Skeletal muscle satellite cell (primary cell): ENCODE results near the gene CSN3. TPM values are rescaled to one million over a fixed set of nuclear protein-coding genes. Genes with fewer than 3 reads are reported as not detected.
"Not testable (repeated sequence)": the region's sequence is repeated elsewhere in the genome, so short reads cannot be mapped to it uniquely, and the experiment has no call there.

Source experiments
- H3K27me3 ChIP-seq: 2 replicates; pipeline ENCODE4 v1.7.0; 2013; ENCODE audit warnings: low read length; ENCODE audit not compliant: control insufficient read depth, insufficient read depth
- H3K36me3 ChIP-seq: 2 replicates; pipeline ENCODE4 v1.7.0; 2013; ENCODE audit warnings: mild to moderate bottlenecking, control low read depth, low read length; ENCODE audit not compliant: insufficient read depth
- H3K4me1 ChIP-seq: 2 replicates; pipeline ENCODE4 v1.7.0; 2013; ENCODE audit warnings: low read length; ENCODE audit not compliant: control insufficient read depth, insufficient read depth
- H3K4me2 ChIP-seq: 2 replicates; pipeline ENCODE4 v1.7.0; 2013; ENCODE audit warnings: mild to moderate bottlenecking, low read length
- H3K4me3 ChIP-seq: 2 replicates; pipeline ENCODE4 v1.7.0; 2013; ENCODE audit warnings: low read length
- H3K9ac ChIP-seq: 2 replicates; pipeline ENCODE4 v1.7.0; 2013; ENCODE audit warnings: mild to moderate bottlenecking, low read depth, low read length, moderate library complexity
- H3K9me3 ChIP-seq: replicated peaks from 2 replicates; pipeline ENCODE4 v1.7.0; 2013; ENCODE audit warnings: mild to moderate bottlenecking, control low read depth, low read length
- total RNA-seq: library from RNA; depleted of rRNA; stranded (reverse); fragments of >200 nt; gene quantifications from 2 replicates; pipeline ENCODE4 v1.2.3, GENCODE V29; 2012; rRNA removed

Gene CSN3, protein sequence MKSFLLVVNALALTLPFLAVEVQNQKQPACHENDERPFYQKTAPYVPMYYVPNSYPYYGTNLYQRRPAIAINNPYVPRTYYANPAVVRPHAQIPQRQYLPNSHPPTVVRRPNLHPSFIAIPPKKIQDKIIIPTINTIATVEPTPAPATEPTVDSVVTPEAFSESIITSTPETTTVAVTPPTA
- not detected in 2 replicates for total RNA-seq

DNA sequence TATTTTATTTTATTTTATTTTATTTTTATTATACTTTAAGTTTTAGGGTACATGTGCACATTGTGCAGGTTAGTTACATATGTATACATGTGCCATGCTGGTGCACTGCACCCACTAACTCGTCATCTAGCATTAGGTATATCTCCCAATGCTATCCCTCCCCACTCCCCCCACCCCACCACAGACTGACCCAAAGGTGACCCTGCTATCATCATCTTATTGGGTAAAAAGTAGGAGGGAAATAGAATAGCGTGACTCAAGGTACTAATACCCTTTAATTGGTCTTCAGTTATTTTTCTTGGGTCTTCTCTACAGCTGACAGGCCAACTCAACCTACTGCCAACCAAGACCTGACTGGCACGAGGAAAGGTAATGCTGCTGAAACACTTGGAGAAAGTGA lies at the start of gene CSN3:
TSS of gene CSN3 (plus strand) at position 301 of the 400 bp plus-strand sequence. CDS start 2,223 bp downstream, outside the sequence.
- H3K9me3 ChIP-seq, H3K9ac ChIP-seq, H3K27me3 ChIP-seq, H3K36me3 ChIP-seq, H3K4me2 ChIP-seq, H3K4me3 ChIP-seq, H3K4me1 ChIP-seq: not testable (repeated sequence)

DNA sequence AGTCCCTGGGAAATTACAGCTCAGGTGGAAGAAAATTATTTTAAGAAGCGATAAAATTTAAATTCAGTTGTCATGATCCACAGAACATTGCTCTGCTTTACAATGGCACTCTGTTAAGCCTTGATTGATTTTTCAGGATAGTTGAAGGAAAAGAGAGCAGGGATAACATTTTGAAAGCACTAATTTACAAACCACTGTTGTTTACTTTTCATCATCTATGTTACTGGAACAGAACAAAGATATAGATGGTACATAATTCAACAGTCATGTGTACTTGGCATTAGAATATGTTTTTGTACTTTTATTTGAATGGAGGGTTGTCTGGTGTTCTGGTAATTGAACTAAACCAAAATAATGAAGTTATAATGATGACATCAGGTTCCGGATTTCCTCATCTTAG lies 49.5 kb upstream of the CSN3 start:
- no peaks in the 10 kb centered on the region for H3K4me1 ChIP-seq
- no peaks in the 10 kb centered on the region for H3K9me3 ChIP-seq
- H3K4me2 ChIP-seq = no peak overlapping the region
- H3K27me3 ChIP-seq = no peaks in the 10 kb centered on the region
- H3K4me3 ChIP-seq = no peak overlapping the region
- H3K36me3 ChIP-seq = no peaks in the 10 kb centered on the region
- no peak overlapping the region for H3K9ac ChIP-seq

DNA sequence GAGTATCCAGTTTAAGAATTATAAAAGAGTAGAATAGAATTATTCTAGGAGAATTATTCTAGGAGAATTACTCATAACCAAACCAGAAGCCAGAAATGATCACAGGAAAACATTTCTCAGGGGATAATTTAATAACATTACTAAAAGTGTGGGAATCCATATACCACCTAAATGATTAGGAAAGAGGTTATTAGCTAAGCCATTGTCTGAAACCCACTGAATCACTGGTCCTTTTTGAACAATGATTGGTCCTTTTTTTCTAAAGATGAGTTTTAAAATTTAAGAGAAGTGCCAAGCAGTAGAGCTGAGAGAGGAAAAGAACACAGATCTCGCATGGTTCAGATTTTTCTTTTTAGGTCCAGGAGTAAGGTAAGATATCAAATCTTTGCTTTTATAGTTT lies 47.0 kb upstream of the CSN3 start, which contains the start of gene ODAM:
TSS of gene ODAM (plus strand) at position 301 of the 400 bp plus-strand sequence. CDS start 819 bp downstream, outside the sequence.
- Histone ChIP-seq H3K36me3 (no peaks in the 10 kb centered on the region), H3K27me3 (no peaks in the 10 kb centered on the region), H3K9me3 (no peaks in the 10 kb centered on the region), H3K4me3 (no peak within 1 kb of the TSS), H3K4me1 (no peaks in the 10 kb centered on the region), H3K4me2 (no peak within 1 kb of the TSS), H3K9ac (no peak within 1 kb of the TSS)

DNA sequence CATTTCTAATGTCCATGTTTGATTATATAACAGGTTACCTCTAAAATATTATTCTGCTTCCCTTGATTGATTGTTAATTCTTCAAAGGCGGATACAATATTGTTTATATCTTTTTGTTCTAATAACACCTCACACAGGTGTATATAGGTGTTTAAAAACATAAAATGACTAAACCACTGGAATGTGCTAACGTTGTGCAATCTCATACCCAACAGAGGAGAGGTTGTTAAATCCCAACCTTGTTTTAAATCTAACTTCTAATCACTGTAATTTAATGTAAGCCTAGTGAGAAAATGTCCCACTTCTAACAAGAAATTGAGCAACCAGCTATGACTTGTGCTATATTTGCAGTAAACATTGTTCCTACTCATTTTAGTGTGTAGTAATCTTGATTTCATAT lies 45.5 kb upstream of the CSN3 start:
- H3K4me3 ChIP-seq = no peak overlapping the region
- no peaks in the 10 kb centered on the region for H3K27me3 ChIP-seq
- H3K4me2 ChIP-seq = no peak overlapping the region
- no peak overlapping the region for H3K9ac ChIP-seq
- no peaks in the 10 kb centered on the region for H3K9me3 ChIP-seq
- no peaks in the 10 kb centered on the region for H3K4me1 ChIP-seq
- no peaks in the 10 kb centered on the region for H3K36me3 ChIP-seq

DNA sequence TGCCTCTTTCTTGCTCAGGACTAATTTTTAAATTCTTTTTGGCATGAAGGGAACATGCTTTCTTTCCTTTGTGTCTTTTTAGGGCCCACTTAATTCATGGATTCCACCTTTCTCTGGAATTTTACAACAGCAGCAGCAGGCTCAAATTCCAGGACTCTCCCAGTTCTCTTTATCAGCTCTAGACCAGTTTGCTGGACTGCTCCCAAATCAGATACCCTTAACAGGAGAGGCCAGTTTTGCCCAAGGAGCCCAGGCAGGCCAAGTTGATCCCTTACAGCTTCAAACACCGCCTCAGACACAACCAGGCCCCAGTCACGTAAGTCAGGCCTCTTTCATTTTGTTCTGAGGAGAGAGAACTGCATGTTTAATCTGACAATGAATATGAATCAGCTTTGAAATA lies 44.6 kb upstream of the CSN3 start:
- H3K4me1 ChIP-seq = no peaks in the 10 kb centered on the region
- H3K9me3 ChIP-seq = no peaks in the 10 kb centered on the region
- H3K36me3 ChIP-seq = no peaks in the 10 kb centered on the region
- H3K27me3 ChIP-seq = no peaks in the 10 kb centered on the region
- no peak overlapping the region for H3K4me2 ChIP-seq
- no peak overlapping the region for H3K4me3 ChIP-seq
- no peak overlapping the region for H3K9ac ChIP-seq

DNA sequence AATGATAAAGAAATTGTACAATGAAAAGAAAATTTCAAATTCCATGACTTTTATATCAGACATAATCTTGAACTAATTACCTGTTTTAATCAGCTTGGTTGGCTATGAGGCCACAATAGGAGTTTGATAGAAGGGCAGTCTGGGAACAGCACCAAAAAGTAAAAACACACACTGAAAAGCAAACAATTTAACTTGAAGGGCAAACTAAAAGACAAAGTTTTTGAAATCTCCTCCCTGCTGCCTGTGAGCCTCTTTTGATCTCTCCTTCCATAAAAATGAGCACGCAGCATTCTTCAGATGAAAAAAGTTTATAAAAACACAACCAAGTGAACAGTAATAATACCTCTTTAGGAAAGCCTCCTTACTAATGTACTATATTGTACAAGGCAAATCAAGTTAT lies 38.8 kb upstream of the CSN3 start:
- no peaks in the 10 kb centered on the region for H3K4me1 ChIP-seq
- H3K9me3 ChIP-seq = no peaks in the 10 kb centered on the region
- H3K4me3 ChIP-seq = no peak overlapping the region
- no peaks in the 10 kb centered on the region for H3K36me3 ChIP-seq
- H3K9ac ChIP-seq = no peak overlapping the region
- H3K27me3 ChIP-seq = no peaks in the 10 kb centered on the region
- no peak overlapping the region for H3K4me2 ChIP-seq

DNA sequence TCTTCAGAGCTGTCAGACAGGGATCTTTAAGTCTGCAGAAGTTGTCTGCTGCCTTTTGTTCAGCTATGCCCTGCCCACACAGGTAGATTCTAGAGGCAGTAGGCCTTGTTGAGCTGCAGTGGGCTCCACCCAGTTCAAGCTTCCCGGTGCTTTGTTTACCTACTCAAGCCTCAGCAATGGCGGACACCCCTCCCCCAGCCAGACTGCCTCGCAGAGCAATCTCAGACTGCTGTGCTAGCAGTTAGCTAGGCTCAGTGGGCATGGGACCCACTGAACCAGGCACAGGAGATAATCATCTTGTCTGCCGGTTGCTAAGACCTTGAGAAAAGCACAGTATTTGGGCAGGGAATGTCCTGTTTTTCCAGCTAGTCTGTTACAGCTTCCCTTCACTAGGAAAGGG lies 29.6 kb upstream of the CSN3 start:
- not testable (repeated sequence) for H3K9me3 ChIP-seq, H3K36me3 ChIP-seq, H3K4me2 ChIP-seq, H3K4me1 ChIP-seq, H3K27me3 ChIP-seq, H3K9ac ChIP-seq, H3K4me3 ChIP-seq

DNA sequence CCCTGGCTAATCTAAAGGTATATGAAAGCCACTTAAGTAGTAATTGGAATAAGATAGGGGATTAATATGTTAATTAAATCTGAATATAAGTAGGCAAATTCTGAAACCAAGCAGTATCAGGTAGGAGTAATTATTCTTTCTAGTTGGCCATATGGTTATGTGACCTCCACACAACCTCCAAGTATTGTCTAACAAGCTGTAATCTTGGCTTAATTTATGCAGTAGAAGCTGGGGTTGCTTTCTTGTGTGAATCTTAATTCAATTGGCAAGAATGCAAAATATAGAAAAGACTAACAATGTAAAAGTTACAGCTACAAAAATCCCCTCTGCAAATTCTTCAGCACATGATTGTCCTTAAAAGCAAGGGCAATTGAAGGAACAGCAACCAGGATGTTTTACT lies 26.3 kb upstream of the CSN3 start:
- not testable (repeated sequence) for H3K36me3 ChIP-seq, H3K4me1 ChIP-seq, H3K9me3 ChIP-seq, H3K4me2 ChIP-seq, H3K9ac ChIP-seq, H3K27me3 ChIP-seq, H3K4me3 ChIP-seq

DNA sequence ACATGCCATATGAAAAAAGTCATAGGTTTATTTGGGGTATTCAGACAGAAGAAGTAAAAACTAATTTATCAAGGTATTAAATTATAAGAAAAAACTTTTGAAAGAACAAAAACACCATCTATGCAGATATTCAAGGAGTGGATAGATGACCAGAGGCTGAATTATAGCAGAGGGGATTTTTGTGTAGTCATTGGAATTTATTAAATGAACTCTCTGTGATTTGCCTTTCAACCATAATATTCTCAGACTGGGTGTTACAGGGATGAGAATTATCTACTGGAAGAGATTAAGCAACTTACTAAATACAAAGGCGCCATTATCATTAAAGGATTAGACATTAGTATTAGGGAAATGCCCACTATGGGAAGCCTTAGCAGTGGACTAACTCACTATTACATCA lies 25.8 kb upstream of the CSN3 start:
- not testable (repeated sequence) for H3K4me3 ChIP-seq, H3K36me3 ChIP-seq, H3K4me1 ChIP-seq, H3K27me3 ChIP-seq, H3K9ac ChIP-seq, H3K9me3 ChIP-seq, H3K4me2 ChIP-seq

DNA sequence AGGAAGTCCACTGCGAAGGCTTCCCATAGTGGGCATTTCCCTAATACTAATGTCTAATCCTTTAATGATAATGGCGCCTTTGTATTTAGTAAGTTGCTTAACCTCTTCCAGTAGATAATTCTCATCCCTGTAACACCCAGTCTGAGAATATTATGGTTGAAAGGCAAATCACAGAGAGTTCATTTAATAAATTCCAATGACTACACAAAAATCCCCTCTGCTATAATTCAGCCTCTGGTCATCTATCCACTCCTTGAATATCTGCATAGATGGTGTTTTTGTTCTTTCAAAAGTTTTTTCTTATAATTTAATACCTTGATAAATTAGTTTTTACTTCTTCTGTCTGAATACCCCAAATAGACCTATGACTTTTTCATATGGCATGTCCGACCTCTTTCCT lies 21.0 kb upstream of the CSN3 start:
- not testable (repeated sequence) for H3K36me3 ChIP-seq, H3K4me1 ChIP-seq

DNA sequence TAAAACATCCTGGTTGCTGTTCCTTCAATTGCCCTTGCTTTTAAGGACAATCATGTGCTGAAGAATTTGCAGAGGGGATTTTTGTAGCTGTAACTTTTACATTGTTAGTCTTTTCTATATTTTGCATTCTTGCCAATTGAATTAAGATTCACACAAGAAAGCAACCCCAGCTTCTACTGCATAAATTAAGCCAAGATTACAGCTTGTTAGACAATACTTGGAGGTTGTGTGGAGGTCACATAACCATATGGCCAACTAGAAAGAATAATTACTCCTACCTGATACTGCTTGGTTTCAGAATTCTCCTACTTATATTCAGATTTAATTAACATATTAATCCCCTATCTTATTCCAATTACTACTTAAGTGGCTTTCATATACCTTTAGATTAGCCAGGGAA lies 20.6 kb upstream of the CSN3 start:
- H3K27me3 ChIP-seq, H3K9me3 ChIP-seq, H3K4me1 ChIP-seq, H3K36me3 ChIP-seq, H3K4me2 ChIP-seq, H3K4me3 ChIP-seq, H3K9ac ChIP-seq: not testable (repeated sequence)

More for the DNA sequence above, 21.0 kb upstream of the CSN3 start:
- not testable (repeated sequence) for H3K9ac ChIP-seq, H3K9me3 ChIP-seq, H3K4me2 ChIP-seq, H3K4me3 ChIP-seq, H3K27me3 ChIP-seq

DNA sequence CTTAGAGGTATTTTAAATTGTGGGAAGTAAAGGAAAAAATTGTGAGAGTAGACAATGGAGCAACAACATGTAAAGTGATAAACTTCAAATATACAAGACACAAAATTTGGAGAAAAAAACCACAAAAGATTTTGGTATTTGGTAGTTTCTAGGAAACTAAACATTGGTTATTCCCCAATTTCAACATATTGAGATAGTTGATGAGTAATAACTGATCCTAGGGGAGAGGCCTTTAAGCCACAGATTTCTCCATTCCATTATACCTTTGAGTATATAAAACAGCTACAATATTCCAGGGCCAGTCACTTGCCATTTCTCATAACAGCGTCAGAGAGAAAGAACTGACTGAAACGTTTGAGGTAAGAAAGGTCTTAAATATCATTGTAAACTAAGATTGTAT lies 16.6 kb upstream of the CSN3 start, which contains the start of gene FDCSP:
TSS of gene FDCSP (plus strand) at position 301 of the 400 bp plus-strand sequence. CDS start 5,071 bp downstream, outside the sequence.
- Histone ChIP-seq H3K9me3 (no peaks in the 10 kb centered on the region), H3K4me3 (no peak within 1 kb of the TSS), H3K4me2 (no peak within 1 kb of the TSS), H3K27me3 (no peaks in the 10 kb centered on the region), H3K4me1 (no peaks in the 10 kb centered on the region), H3K9ac (no peak within 1 kb of the TSS), H3K36me3 (no peaks in the 10 kb centered on the region)
